T1000 (cell line): ENCODE data around the gene PMEPA1.

Experiments
- DNase-seq: peaks from one replicate; lab custom pipeline; 2025; ENCODE audit warnings: mixed read lengths; lab: John Stamatoyannopoulos, UW

Gene PMEPA1

GRCh38 chr20:57709823-57710799, at the start of gene PMEPA1:
Gene PMEPA1, minus strand, starts transcription at chr20:57710015. Its CDS starts 433 bp downstream, at chr20:57709582.
- DNase-seq, result peak; percentile 96

DNA sequence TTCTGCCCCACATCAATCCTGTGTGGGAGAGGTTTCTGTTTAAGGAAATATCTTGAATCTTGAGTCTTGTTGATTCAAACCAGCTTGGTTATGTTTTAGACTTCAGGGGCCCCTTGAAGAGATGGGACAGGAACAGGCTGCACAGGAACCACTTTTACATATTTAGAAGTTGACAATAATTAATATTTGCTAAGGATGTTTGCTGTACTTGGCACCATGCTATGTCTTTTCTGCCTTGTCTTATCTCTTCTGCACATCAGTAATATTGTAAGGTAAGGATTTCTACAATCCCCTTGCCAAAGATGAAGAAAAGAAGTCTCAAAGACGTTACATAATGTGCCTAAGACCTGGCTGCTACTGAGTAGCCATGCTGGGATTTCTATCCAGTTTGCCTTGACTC, 48.0 kb upstream of the PMEPA1 start:
- no peak for DNase-seq

GRCh38 chr20:57756921-57757320, 47.1 kb upstream of the PMEPA1 start:
- no peak for DNase-seq

DNA sequence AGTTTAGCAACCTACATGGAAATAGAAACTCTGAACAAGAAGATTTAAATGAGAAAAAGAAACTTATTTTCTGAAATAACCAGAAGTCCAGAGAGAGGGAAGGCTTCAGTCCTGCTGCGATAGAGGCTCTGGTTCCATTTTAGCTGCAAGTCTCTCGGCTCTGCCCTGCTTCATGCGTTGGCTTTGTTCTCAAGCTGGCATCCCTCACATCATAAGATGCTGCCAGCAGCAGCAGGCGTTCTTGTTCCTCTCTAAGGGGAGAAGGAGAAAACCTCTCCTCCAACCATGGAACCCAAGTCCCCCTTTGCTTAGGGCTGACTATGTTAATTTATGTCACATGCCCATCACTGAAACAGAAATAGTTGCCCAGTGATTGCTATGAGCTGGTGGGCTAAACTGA, 46.4 kb upstream of the PMEPA1 start:
- no peak for DNase-seq

GRCh38 chr20:57755609-57756008, 45.8 kb upstream of the PMEPA1 start:
- no peak for DNase-seq

DNA sequence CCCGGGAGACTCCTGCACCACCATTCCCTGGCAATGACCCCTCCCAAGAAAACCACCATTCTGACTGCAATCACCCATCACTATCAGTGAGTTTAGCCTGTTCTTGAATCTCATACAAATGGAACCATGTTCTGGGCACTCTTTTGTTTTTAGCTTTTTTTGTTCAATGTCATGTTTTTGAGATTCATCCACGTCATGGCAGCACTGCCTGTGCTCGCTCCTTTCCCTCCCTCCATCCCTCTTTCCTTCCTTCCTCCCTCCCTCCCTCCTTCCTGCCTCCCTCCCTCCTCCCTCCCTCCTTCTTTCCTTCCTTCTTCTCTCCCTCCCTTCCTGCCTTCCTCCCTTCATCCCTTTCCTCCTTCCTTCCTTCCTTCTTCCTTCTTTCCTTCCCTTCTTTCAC, 44.4 kb upstream of the PMEPA1 start:
- no peak for DNase-seq

- no peak for DNase-seq
Measured at GRCh38 chr20:57753332-57754164, 43.7 kb upstream of the PMEPA1 start.

- DNase-seq, result no peak
Measured at GRCh38 chr20:57751411-57751810, 41.6 kb upstream of the PMEPA1 start.

DNA sequence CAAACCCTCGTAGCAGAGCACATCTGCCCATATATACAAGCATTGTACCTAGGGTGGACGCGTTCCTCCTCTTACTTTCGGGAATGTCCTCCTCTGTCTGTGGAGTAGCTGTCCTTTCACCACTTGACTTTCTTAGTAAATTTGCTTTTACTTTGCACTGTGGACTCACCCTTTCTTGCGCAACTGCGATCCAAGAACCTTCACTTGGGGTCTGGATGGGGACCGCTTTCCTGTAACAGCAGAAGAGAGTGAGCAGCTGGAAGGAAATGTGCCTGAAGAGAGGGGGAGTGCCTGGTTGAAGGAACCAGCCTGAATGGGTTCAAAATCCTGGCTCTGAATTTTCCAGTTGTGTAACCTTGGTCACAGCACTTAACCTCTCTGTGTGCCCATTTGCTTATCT, 40.1 kb upstream of the PMEPA1 start:
- DNase-seq, result no peak

- no peak for DNase-seq
Measured at GRCh38 chr20:57749131-57749690, 39.4 kb upstream of the PMEPA1 start.

DNA sequence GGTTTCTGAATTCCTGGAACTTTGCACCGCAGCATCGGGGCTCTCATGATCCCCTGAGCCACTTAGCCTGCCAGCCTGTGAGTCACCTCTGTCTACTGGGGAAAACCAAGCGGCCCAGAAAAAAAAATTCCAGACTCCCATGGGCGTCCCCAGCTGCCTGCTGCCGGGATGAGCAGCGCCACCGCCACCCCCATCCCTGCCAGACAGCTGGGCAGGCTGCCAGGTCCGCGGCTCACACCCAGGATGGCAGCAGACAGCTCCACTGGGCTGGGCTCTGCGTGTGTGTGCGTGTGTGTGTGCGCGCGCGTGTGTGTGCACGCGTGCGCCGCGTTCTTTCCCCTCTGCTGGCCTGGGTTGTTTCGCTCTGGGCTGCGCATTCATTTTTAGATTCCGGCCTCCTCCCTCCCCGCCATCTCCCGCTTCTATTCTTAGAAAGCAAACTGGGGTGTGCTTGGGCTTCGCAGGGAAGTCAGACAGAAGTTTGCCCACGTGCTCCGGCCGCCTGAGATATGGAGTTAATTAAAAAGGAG, 38.9 kb upstream of the PMEPA1 start:
- DNase-seq, result peak; percentile 86

GRCh38 chr20:57747861-57748481, 38.2 kb upstream of the PMEPA1 start:
- no peak for DNase-seq

- DNase-seq, result no peak
Measured at GRCh38 chr20:57746832-57747404, 37.1 kb upstream of the PMEPA1 start.

DNA sequence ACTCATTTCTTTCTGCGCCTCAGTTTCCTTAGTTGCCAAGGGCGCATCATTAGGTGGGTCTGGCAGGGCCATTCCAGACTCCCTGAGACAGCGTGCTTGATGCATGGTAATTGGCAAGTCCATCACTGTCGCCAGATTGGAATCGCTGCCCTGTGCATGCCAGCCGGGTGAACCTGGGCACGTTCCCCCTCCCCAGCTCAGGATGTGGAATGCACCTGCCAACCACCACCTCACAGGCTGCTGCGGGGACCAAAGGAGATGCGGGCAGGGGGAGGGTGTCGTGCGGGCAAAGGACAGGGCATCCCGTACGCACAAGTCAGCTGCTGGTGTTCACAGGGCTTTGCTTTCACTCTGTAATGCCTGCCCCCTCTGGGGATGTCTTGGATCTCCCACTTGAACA, 36.4 kb upstream of the PMEPA1 start:
- DNase-seq, result no peak

GRCh38 chr20:57744206-57744605, 34.4 kb upstream of the PMEPA1 start:
- no peak for DNase-seq

GRCh38 chr20:57743450-57744095, 33.8 kb upstream of the PMEPA1 start:
- no peak for DNase-seq

- DNase-seq, result no peak
Measured at GRCh38 chr20:57742507-57743181, 32.8 kb upstream of the PMEPA1 start.

- DNase-seq, result no peak
Measured at GRCh38 chr20:57738484-57738883, 28.7 kb upstream of the PMEPA1 start.

DNA sequence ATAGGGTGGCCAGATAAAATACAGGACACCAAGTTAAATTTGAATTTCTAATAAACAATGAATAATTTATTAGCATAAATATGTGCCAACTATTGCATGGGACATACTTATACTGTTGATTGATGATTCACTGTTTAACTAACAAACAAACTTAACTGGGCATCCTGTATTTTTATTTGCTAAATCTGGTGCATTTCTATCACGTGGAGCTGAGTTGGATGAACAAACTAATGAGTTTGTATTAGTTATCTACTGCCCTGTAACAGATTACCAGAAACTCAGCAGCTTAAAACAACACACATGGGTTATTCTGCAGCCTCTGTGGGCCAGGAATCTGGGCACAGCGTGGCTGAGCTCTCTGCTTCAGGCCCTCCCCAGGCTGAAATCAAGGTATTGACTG, 28.2 kb upstream of the PMEPA1 start:
- no peak for DNase-seq

- DNase-seq, result no peak
Measured at GRCh38 chr20:57737349-57737748, 27.5 kb upstream of the PMEPA1 start.
